ENCODE data around the gene PPARD. TPM values are rescaled to one million over a fixed set of nuclear protein-coding genes. Genes with fewer than 3 reads are reported as not detected.

PPARD gene
- total and polyA plus RNA-seq, 2 of the 13 experiments (the other 11 are each of a cell fraction or from before 2014, with no cell fraction given) = 6.1 to 13.3 TPM

- ATAC-seq = no peak
- DNase-seq (ENCODE audit: low spot score) = no peak
- intact Hi-C loops (cut with micrococcal nuclease; ENCODE audit: unreplicated experiment) = no loop called here
- H4K20me1 ChIP-seq (ENCODE audit: insufficient read depth, low read length) = peaks cover 3% of the 10 kb centered on the region; the same call in 1 of the 2 replicates
- H3K27me3 ChIP-seq (ENCODE audit: control insufficient read depth in 1 of 2, insufficient read depth in 2 of 2, low read length in 2 of 2) = no peaks in the 10 kb centered on the region
- in situ Hi-C loops (cut with HindIII; ENCODE audit: extremely low pct_ligation_motif_present, low pct_unique_long_range_greater_than_20kb) = no loop called here
- ChIA-PET CTCF (ENCODE audit: low intra/inter-chr PET ratio, low total read pairs) (no interaction called here), POLR2A (no interaction called here)
- H3K36me3 ChIP-seq (replicated peaks in 1 of 2; ENCODE audit: control insufficient read depth in 1 of 2, insufficient read depth in 2 of 2, low read length in 2 of 2) = peaks cover 1 to 20% of the 10 kb centered on the region in 2 experiments; a peak in 3 of 5 replicates
- no peak for TF ChIP-seq SRF (IDR thresholded peaks at IDR 0.05; ENCODE audit: low read depth, low read length)
- TF ChIP-seq AHDC1 (CRISPR knock-in tag; IDR thresholded peaks at IDR 0.05; ENCODE audit: borderline replicate concordance) = no peak
- TF ChIP-seq DR1 (CRISPR knock-in tag; IDR thresholded peaks at IDR 0.05) = no peak
- TF ChIP-seq KLF9 (CRISPR knock-in tag; IDR thresholded peaks at IDR 0.05; ENCODE audit: low read depth) = no peak
- no peak for TF ChIP-seq ZNF589 (CRISPR knock-in tag; conservative IDR thresholded peaks at IDR 0.05)
- TF ChIP-seq TP53 (CRISPR knock-in tag; conservative IDR thresholded peaks at IDR 0.05) = no peak
- TF ChIP-seq ZBTB49 (CRISPR knock-in tag; IDR thresholded peaks at IDR 0.05; ENCODE audit: borderline replicate concordance) = no peak
- no peak for TF ChIP-seq PPARG (CRISPR knock-in tag; conservative IDR thresholded peaks at IDR 0.05)
- TF ChIP-seq SAP130 (CRISPR knock-in tag; IDR thresholded peaks at IDR 0.05; ENCODE audit: low read depth) = no peak
- no peak for TF ChIP-seq TGIF2 (CRISPR knock-in tag; IDR thresholded peaks at IDR 0.05)
- TF ChIP-seq TAF15 (IDR thresholded peaks at IDR 0.05; ENCODE audit: low read depth, low read length, poor library complexity, severe bottlenecking) = no peak
- no peak for TF ChIP-seq CAMTA2 (CRISPR knock-in tag; IDR thresholded peaks at IDR 0.05; ENCODE audit: borderline replicate concordance)
- no peak for TF ChIP-seq MED13 (CRISPR knock-in tag; IDR thresholded peaks at IDR 0.05)
- no peak for TF ChIP-seq DNMT1 (CRISPR knock-in tag; IDR thresholded peaks at IDR 0.05)
- H3K4me3 ChIP-seq (replicated peaks in 1 of 3; ENCODE audit: insufficient read depth in 1 of 3, low read depth in 2 of 3, low read length in 3 of 3) = no peak overlapping the region
- no peak overlapping the region for H3K4me2 ChIP-seq (ENCODE audit: low read depth, low read length)
- no peak overlapping the region for H2AFZ ChIP-seq (ENCODE audit: low read length)
- H3K79me2 ChIP-seq (ENCODE audit: insufficient read depth, low read length) = no peaks in the 10 kb centered on the region
- FAIRE-seq = no peak
- no peaks in the 10 kb centered on the region for H3K9me3 ChIP-seq (ENCODE audit: low read length)
- H3K27ac ChIP-seq (ENCODE audit: extremely low read length, insufficient read depth, low read length) = no peak overlapping the region
- H3K4me1 ChIP-seq (ENCODE audit: insufficient read depth, low read length) = peaks cover 24% of the 10 kb centered on the region
- no TSS peak for BruUV-seq (replicated peaks)
- 98% methylated on average over 8 of the region's 8 CpGs for WGBS (ENCODE audit: low lambda C conversion rate)
- no peak overlapping the region for H3K9ac ChIP-seq (ENCODE audit: insufficient read depth, low read depth, low read length)
These were observed 69.7 kb downstream of the PPARD start for GRCh38 chr6:35412102-35412501.

Data from HepG2 (cell line).